ENCODE data around the gene ZNF732. TPM values are rescaled to one million over a fixed set of nuclear protein-coding genes. Genes with fewer than 3 reads are reported as not detected.
"Not testable (repeated sequence)": the region's sequence is repeated elsewhere in the genome, so short reads cannot be mapped to it uniquely, and the experiment has no call there.

The ZNF732 gene
- total and polyA plus RNA-seq, 11 donors: 0.04 to 0.32 (median 0.08) TPM; not detected in 8

GRCh38 chr4:243426-243825 is 61.8 kb downstream of the ZNF732 start:
- ATAC-seq: no peak
- DNase-seq: no peak
- Histone ChIP-seq H3K36me3 (no peaks in the 10 kb centered on the region), H3K27ac (no peak overlapping the region), H3K9me3 (peaks cover 0 to 26% (median 9%) of the 10 kb centered on the region in 12 donors), H3K4me3 (no peak overlapping the region), H3K27me3 (no peaks in the 10 kb centered on the region), H3K4me1 (peaks cover 0 to 12% (median 9%) of the 10 kb centered on the region in 12 donors)
- intact Hi-C loops (cut with DNase I): loop anchor here in 7 of 10 donors (5.0 to 10.0 kb wide), 7 partner anchors 81 to 431 kb away; partner anchors contain the start of genes ATP5ME (in 3 of the 7), MYL5 (in 3 of the 7), ZNF141 (in 3 of the 7) and PIGG (in 1 of the 7)
- TF ChIP-seq CTCF (IDR thresholded peaks at IDR 0.05) (no peak), POLR2A (IDR thresholded peaks at IDR 0.05) (no peak)
- 72 to 79% (median 76%) methylated on average over 5 of the region's 5 CpGs for WGBS, 4 donors

GRCh38 chr4:242121-242848 is 63.0 kb downstream of the ZNF732 start:
- H3K36me3 ChIP-seq: no peaks in the 10 kb centered on the region
- no peaks in the 10 kb centered on the region for H3K27me3 ChIP-seq
- peak overlapping the region; percentile 16 to 67 (median 52) for H3K4me3 ChIP-seq
- peak; percentile 54 to 76 (median 67) for DNase-seq
- TF ChIP-seq POLR2A (IDR thresholded peaks at IDR 0.05) (no peak), CTCF (IDR thresholded peaks at IDR 0.05) (peak; percentile 84 to 98 (median 93))
- intact Hi-C loops (cut with DNase I): loop anchor here in 7 of 10 donors (5.0 to 10.0 kb wide), 7 partner anchors 83 to 433 kb away; partner anchors contain the start of genes ATP5ME (in 3 of the 7), MYL5 (in 3 of the 7), ZNF141 (in 3 of the 7) and PIGG (in 1 of the 7)
- WGBS, 4 donors: 13 to 21% (median 18%) methylated on average over 15 of the region's 15 CpGs
- peak overlapping the region in 10 of 12 donors; percentile 10 to 77 (median 41) for H3K27ac ChIP-seq
- peak; percentile 81 to 98 (median 94) for ATAC-seq
- H3K9me3 ChIP-seq: peaks cover 0 to 18% (median 4%) of the 10 kb centered on the region in 12 donors
- peaks cover 0 to 12% (median 9%) of the 10 kb centered on the region in 12 donors for H3K4me1 ChIP-seq

GRCh38 chr4:241411-241810 is 63.9 kb downstream of the ZNF732 start:
- H3K4me3 ChIP-seq: peak overlapping the region in 8 of 12 donors; percentile 50 to 67 (median 58)
- H3K36me3 ChIP-seq, H3K27me3 ChIP-seq, DNase-seq: not testable (repeated sequence)
- peaks cover 0 to 12% (median 9%) of the 10 kb centered on the region in 12 donors for H3K4me1 ChIP-seq
- 40 to 58% (median 50%) methylated on average over 7 of the region's 7 CpGs for WGBS, 4 donors
- peaks cover 0 to 20% (median 0%) of the 10 kb centered on the region in 12 donors for H3K9me3 ChIP-seq
- intact Hi-C loops (cut with DNase I): loop anchor here in 7 of 10 donors (5.0 to 10.0 kb wide), 7 partner anchors 83 to 433 kb away; partner anchors contain the start of genes ATP5ME (in 3 of the 7), MYL5 (in 3 of the 7), ZNF141 (in 3 of the 7) and PIGG (in 1 of the 7)
- peak overlapping the region in 6 of 12 donors; percentile 35 to 77 (median 54) for H3K27ac ChIP-seq
- ATAC-seq: peak in 1 of 4 donors; percentile 9

GRCh38 chr4:236028-236427 is 69.2 kb downstream of the ZNF732 start:
- WGBS, 4 donors: 95 to 99% (median 97%) methylated on average over 2 of the region's 2 CpGs
- Histone ChIP-seq H3K4me3 (no peak overlapping the region), H3K36me3 (no peaks in the 10 kb centered on the region), H3K9me3 (peaks cover 0 to 29% (median 0%) of the 10 kb centered on the region in 12 donors), H3K27me3 (no peaks in the 10 kb centered on the region), H3K4me1 (no peaks in the 10 kb centered on the region), H3K27ac (no peak overlapping the region)
- intact Hi-C loops (cut with DNase I): no loop called here
- ATAC-seq (no peak), DNase-seq (no peak)
- TF ChIP-seq CTCF (IDR thresholded peaks at IDR 0.05): no peak
- no peak for TF ChIP-seq POLR2A (IDR thresholded peaks at IDR 0.05)

All from heart left ventricle (tissue), 16 donors.